Epithelial cell of esophagus (primary cell): ENCODE measurements around the gene IQCM.
A peak's percentile ranks its signal among the peaks of the same experiment; 100 is the strongest.
"Not testable (repeated sequence)": the region's sequence is repeated elsewhere in the genome, so short reads cannot be mapped to it uniquely, and the experiment has no call there.

ENCODE experiments used
- DNase-seq: peaks from one replicate; pipeline ENCODE4 v3.0.0; 2010; ENCODE audit warnings: low read depth
- H3K4me3 ChIP-seq: 2 replicates; pipeline ENCODE4 v1.5.1; 2011; ENCODE audit warnings: mild to moderate bottlenecking, low read length, control low read depth
- CTCF ChIP-seq: IDR thresholded peaks from 2 replicates; pipeline ENCODE4 v1.5.1; 2011; ENCODE audit warnings: low read depth, mild to moderate bottlenecking, low read length, control low read depth, inconsistent platforms; ENCODE audit not compliant: insufficient read depth; ENCODE audit errors: missing control alignments

IQCM gene

GRCh38 chr4:149353241-149353640 is 462.4 kb downstream of the IQCM start:
- no peak for TF ChIP-seq CTCF
- no peak overlapping the region for H3K4me3 ChIP-seq
- DNase-seq: no peak

- no peak for DNase-seq
- H3K4me3 ChIP-seq: no peak overlapping the region
- no peak for TF ChIP-seq CTCF
These were observed 466.1 kb downstream of the IQCM start for GRCh38 chr4:149349541-149349940.

- no peak for TF ChIP-seq CTCF
- DNase-seq: peak; percentile 29
- no peak overlapping the region for H3K4me3 ChIP-seq
These were observed 468.5 kb downstream of the IQCM start for GRCh38 chr4:149347139-149347538.

- TF ChIP-seq CTCF: no peak
- H3K4me3 ChIP-seq: no peak overlapping the region
- peak; percentile 92 for DNase-seq
These were observed 470.2 kb downstream of the IQCM start for GRCh38 chr4:149345424-149345823.

- no peak overlapping the region for H3K4me3 ChIP-seq
- no peak for TF ChIP-seq CTCF
- peak; percentile 75 for DNase-seq
These were observed 471.2 kb downstream of the IQCM start for GRCh38 chr4:149344436-149344835.

GRCh38 chr4:149343614-149344013 is 472.0 kb downstream of the IQCM start:
- H3K4me3 ChIP-seq: no peak overlapping the region
- DNase-seq: peak; percentile 62
- TF ChIP-seq CTCF: no peak

GRCh38 chr4:149341117-149341516 is 474.5 kb downstream of the IQCM start:
- DNase-seq: peak; percentile 14
- not testable (repeated sequence) for H3K4me3 ChIP-seq

- no peak for DNase-seq
- TF ChIP-seq CTCF: no peak
- H3K4me3 ChIP-seq: no peak overlapping the region
These were observed 487.5 kb downstream of the IQCM start for GRCh38 chr4:149328161-149328560.
